SK-N-SH (cell line): ENCODE measurements around the gene CLDN10. TPM values are rescaled to one million over a fixed set of nuclear protein-coding genes. Genes with fewer than 3 reads are reported as not detected.

ENCODE experiments used
- CTCF ChIA-PET: fragments of 300-600, 350-600 bp; formaldehyde crosslinking; extraction: SDS; loops from one replicate; lab custom pipeline; 2021; lab: Yijun Ruan, JAX
- POLR2A ChIA-PET: fragments of 350-600 bp; sonication (Branson Sonifier 250); formaldehyde crosslinking; extraction: SDS; loops from one replicate; lab custom pipeline; 2020; ENCODE audit warnings: antibody characterized with exemption, inconsistent platforms; lab: Yijun Ruan, JAX
- DNase-seq: peaks from one replicate; pipeline ENCODE4 v3.0.0; 2012
- H2AFZ ChIP-seq: fragments of 200-600 bp; sonication (generic); 2 replicates; pipeline ENCODE4 v1.8.1; 2016; ENCODE audit warnings: antibody characterized with exemption, mild to moderate bottlenecking, low read depth
- H3F3A ChIP-seq: fragments of 200-600 bp; sonication (generic); replicated peaks from 2 replicates; pipeline ENCODE3; 2016; ENCODE audit warnings: antibody characterized with exemption, mild to moderate bottlenecking; ENCODE audit not compliant: insufficient read depth
- H3K27ac ChIP-seq, 2 experiments: fragments of 200-500 bp in 1 of 2; fragments of 200-600 bp in 1 of 2; sonication (Bioruptor generic) in 1 of 2; sonication (generic), shearing (Covaris generic) in 1 of 2; 2 replicates each; pipeline versions ENCODE4 v1.5.1 to v1.6.1; 2014 to 2016; ENCODE audit warnings: low read depth in 2 of 2, inconsistent platforms in 1 of 2, low read length in 1 of 2, mild to moderate bottlenecking in 1 of 2, mixed read lengths in 1 of 2
- H3K27me3 ChIP-seq: fragments of 200-600 bp; sonication (generic), shearing (Covaris generic); 2 replicates; pipeline ENCODE4 v1.6.1; 2016; ENCODE audit warnings: mixed run types; ENCODE audit not compliant: insufficient read depth
- H3K36me3 ChIP-seq, 2 experiments: fragments of 200-500 bp in 1 of 2; fragments of 200-600 bp in 1 of 2; sonication (Bioruptor generic) in 1 of 2; sonication (generic) in 1 of 2; replicated peaks in 1 of 2; 2 replicates each; pipeline versions ENCODE3 to v1.5.1; 2014 to 2016; ENCODE audit warnings: low read length in 1 of 2, mild to moderate bottlenecking in 1 of 2; ENCODE audit not compliant: insufficient read depth in 2 of 2, control insufficient read depth in 1 of 2
- H3K4me1 ChIP-seq, 2 experiments: fragments of 200-500 bp in 1 of 2; fragments of 200-600 bp in 1 of 2; sonication (Bioruptor generic) in 1 of 2; sonication (generic), shearing (Covaris generic) in 1 of 2; 2 replicates each; pipeline versions ENCODE4 v1.5.1 to v1.6.1; 2014 to 2016; ENCODE audit warnings: low read depth in 1 of 2, low read length in 1 of 2, mixed run types in 1 of 2; ENCODE audit not compliant: insufficient read depth in 2 of 2, control insufficient read depth in 1 of 2
- H3K4me2 ChIP-seq: fragments of 200-600 bp; sonication (generic), shearing (Covaris generic); 2 replicates; pipeline ENCODE4 v1.6.1; 2017; ENCODE audit warnings: mixed run types
- H3K4me3 ChIP-seq, 2 experiments: fragments of 200-500 bp in 1 of 2; fragments of 200-600 bp in 1 of 2; sonication (Bioruptor generic) in 1 of 2; sonication (generic), shearing (Covaris generic) in 1 of 2; 2 replicates each; pipeline versions ENCODE4 v1.5.1 to v1.8.1; 2014 to 2016; ENCODE audit warnings: low read depth in 2 of 2, inconsistent platforms in 1 of 2, low read length in 1 of 2, mild to moderate bottlenecking in 1 of 2, mixed read lengths in 1 of 2, moderate library complexity in 1 of 2
- H3K79me2 ChIP-seq: fragments of 200-600 bp; sonication (generic); 2 replicates; pipeline ENCODE4 v1.8.1; 2017; ENCODE audit warnings: mild to moderate bottlenecking; ENCODE audit not compliant: insufficient read depth
- H3K9ac ChIP-seq: fragments of 200-600 bp; sonication (generic); 2 replicates; pipeline ENCODE4 v1.6.1; 2017; ENCODE audit warnings: mixed run types
- H3K9me2 ChIP-seq: fragments of 200-600 bp; sonication (generic); 2 replicates; pipeline ENCODE4 v1.6.1; 2017; ENCODE audit warnings: mixed run types
- H3K9me3 ChIP-seq: fragments of 200-600 bp; sonication (generic); 2 replicates; pipeline ENCODE4 v1.6.1; 2017; ENCODE audit warnings: mixed run types, mild to moderate bottlenecking, moderate library complexity
- H4K20me1 ChIP-seq: fragments of 200-600 bp; sonication (generic); 2 replicates; pipeline ENCODE4 v1.6.1; 2017; ENCODE audit warnings: mild to moderate bottlenecking, mixed run types; ENCODE audit not compliant: insufficient read depth
- FOXJ3 ChIP-seq: sonication (generic); formaldehyde crosslinking; IDR thresholded peaks from 2 replicates; pipeline ENCODE4 v1.5.1; 2020; ENCODE audit warnings: mild to moderate bottlenecking, missing genetic modification reagents
- NFIC ChIP-seq: IDR thresholded peaks from 2 replicates; pipeline ENCODE4 v1.4.0; 2012; ENCODE audit warnings: borderline replicate concordance
- NRF1 ChIP-seq: IDR thresholded peaks from 2 replicates; pipeline ENCODE4 v1.6.1; 2012; ENCODE audit warnings: low read depth, mild to moderate bottlenecking, low read length
- RAD21 ChIP-seq: IDR thresholded peaks from 2 replicates; pipeline ENCODE4 v1.6.1; 2012; ENCODE audit warnings: mild to moderate bottlenecking, low read length
- SIN3A ChIP-seq: IDR thresholded peaks from 2 replicates; pipeline ENCODE4 v1.6.1; 2012; ENCODE audit warnings: low read depth, mild to moderate bottlenecking, low read length, moderate library complexity, borderline replicate concordance
- SMC3 ChIP-seq: IDR thresholded peaks from 2 replicates; pipeline ENCODE4 v1.6.1; 2012; ENCODE audit warnings: low read depth, low read length, improper control_type of control experiment
- TCF12 ChIP-seq: IDR thresholded peaks from 2 replicates; pipeline ENCODE4 v1.4.0; 2012
- WGBS: methylation state at CpG from one replicate; pipeline ENCODE4 v1.1.6; 2017; ENCODE audit warnings: low lambda C conversion rate; 5-methylcytosine and 5-hydroxymethylcytosine counted together
- polyA plus RNA-seq, 3 experiments: library from polyadenylated mRNA; depleted of rRNA; stranded (reverse); fragments of >200 nt; gene quantifications; 2 replicates each; pipeline ENCODE4 v1.2.3, GENCODE V29; 2012
- TF ChIP-seq, protein P1 (sequence below): fragments of 150-350 bp; IDR thresholded peaks from 2 replicates; pipeline ENCODE4 v1.6.1; 2017; ENCODE audit warnings: antibody characterized with exemption, low read length, low read depth, borderline replicate concordance
- TF ChIP-seq, protein P2 (sequence below): IDR thresholded peaks from 2 replicates; pipeline ENCODE4; 2012

The CLDN10 gene
- polyA plus RNA-seq, 1 of the 3 experiments (the other 2 are of a cell fraction) = 0.05 TPM

DNA sequence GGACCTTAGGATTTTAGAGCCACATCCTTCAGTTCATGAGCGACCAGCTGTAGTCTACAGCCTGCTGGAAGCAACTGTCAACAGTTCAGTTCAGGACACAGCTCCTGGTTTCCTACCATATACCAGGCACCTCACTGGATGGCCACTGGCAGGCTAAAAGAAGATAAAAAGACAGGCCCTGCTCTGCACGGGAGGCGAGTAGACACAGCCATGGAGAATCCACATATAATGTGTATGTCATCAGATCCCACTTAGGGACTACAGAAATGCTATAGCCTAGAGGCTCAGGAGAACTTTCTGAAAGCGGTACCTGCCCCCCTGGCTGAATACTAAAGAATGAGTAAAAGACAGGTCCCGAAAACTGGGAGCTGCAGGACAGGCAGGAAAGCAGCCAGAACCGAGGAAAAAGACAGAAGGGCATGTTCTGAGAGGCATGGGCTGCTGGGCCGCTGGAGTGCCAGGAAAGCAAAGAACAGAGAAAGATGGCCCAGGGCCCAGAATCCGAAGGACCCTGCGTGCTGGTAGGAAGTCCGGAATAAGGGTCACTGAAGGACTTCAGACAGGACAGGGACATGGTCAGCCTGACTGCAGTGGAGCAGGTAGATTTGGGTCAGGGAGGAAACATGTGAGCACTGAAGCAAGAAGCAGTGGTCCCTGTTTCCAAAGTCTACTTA lies 68.4 kb downstream of the CLDN10 start:
- no peak overlapping the region for H3K27ac ChIP-seq
- no peak overlapping the region for H3K4me2 ChIP-seq
- H2AFZ ChIP-seq = no peak overlapping the region
- no peaks in the 10 kb centered on the region for H3K4me1 ChIP-seq
- no peaks in the 10 kb centered on the region for H3K9me3 ChIP-seq
- DNase-seq = no peak
- H4K20me1 ChIP-seq = no peaks in the 10 kb centered on the region
- peaks cover 64 to 74% of the 10 kb centered on the region in 2 experiments for H3K36me3 ChIP-seq
- peaks cover 4% of the 10 kb centered on the region for H3F3A ChIP-seq
- ChIA-PET POLR2A (no interaction called here), CTCF (interaction anchor here (1.1 to 3.4 kb wide), 5 partner anchors 11 to 214 kb away, joined by 3 to 24 read pairs (median 9); no protein-coding TSS in a partner anchor)
- TF ChIP-seq NFIC = no peak
- TF ChIP-seq NRF1 = no peak
- TF ChIP-seq TCF12 = no peak
- TF ChIP-seq FOXJ3 (CRISPR knock-in tag) = no peak
- no peaks in the 10 kb centered on the region for H3K9me2 ChIP-seq
- H3K27me3 ChIP-seq = no peaks in the 10 kb centered on the region
- no peak overlapping the region for H3K4me3 ChIP-seq
- H3K79me2 ChIP-seq = no peaks in the 10 kb centered on the region
- WGBS = 93% methylated on average over 10 of the region's 10 CpGs
- no peak overlapping the region for H3K9ac ChIP-seq

DNA sequence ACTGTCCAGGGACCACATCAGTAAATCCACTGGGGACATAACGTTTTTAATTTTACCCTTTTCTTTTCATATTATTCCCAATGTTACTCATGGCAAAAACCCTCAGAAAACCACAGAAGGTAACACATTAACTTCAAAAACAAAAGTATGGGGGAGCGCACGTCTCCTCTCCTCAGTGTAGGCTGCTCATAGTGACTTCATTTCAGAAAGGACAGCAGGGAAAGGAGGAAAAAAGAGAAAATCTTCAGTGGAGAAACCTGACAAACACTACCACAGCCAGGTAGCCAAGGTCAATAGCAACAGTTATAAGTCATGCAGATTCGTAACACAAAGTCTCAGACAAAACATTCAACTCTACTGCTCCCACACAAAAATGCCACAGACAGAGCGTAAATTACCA lies 70.6 kb downstream of the CLDN10 start:
- Histone ChIP-seq H3K9me2 (no peaks in the 10 kb centered on the region), H3K4me2 (no peak overlapping the region), H3K79me2 (no peaks in the 10 kb centered on the region), H3K4me1 (no peaks in the 10 kb centered on the region), H3K9me3 (no peaks in the 10 kb centered on the region), H3K27ac (no peak overlapping the region), H3K36me3 (peaks cover 63 to 68% of the 10 kb centered on the region in 2 experiments), H3F3A (peaks cover 4% of the 10 kb centered on the region), H3K27me3 (no peaks in the 10 kb centered on the region), H4K20me1 (no peaks in the 10 kb centered on the region), H2AFZ (no peak overlapping the region), H3K4me3 (no peak overlapping the region), H3K9ac (no peak overlapping the region)
- DNase-seq = no peak
- TF ChIP-seq SMC3 (no peak), SIN3A (no peak), RAD21 (no peak), NRF1 (no peak)
- TF ChIP-seq, protein P1, sequence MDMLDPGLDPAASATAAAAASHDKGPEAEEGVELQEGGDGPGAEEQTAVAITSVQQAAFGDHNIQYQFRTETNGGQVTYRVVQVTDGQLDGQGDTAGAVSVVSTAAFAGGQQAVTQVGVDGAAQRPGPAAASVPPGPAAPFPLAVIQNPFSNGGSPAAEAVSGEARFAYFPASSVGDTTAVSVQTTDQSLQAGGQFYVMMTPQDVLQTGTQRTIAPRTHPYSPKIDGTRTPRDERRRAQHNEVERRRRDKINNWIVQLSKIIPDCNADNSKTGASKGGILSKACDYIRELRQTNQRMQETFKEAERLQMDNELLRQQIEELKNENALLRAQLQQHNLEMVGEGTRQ = no peak
- TF ChIP-seq, protein P2, sequence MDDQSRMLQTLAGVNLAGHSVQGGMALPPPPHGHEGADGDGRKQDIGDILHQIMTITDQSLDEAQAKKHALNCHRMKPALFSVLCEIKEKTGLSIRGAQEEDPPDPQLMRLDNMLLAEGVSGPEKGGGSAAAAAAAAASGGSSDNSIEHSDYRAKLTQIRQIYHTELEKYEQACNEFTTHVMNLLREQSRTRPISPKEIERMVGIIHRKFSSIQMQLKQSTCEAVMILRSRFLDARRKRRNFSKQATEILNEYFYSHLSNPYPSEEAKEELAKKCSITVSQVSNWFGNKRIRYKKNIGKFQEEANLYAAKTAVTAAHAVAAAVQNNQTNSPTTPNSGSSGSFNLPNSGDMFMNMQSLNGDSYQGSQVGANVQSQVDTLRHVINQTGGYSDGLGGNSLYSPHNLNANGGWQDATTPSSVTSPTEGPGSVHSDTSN = no peak
- ChIA-PET POLR2A (no interaction called here), CTCF (interaction anchor here (0.9 to 3.4 kb wide), 15 partner anchors 8 to 606 kb away, joined by 3 to 57 read pairs (median 4); partner anchors contain the start of gene DNAJC3)
- 56% methylated on average over 5 of the region's 5 CpGs for WGBS
